Measurements from ENCODE around the gene RNU6-8.

GRCh38 chr14:32166924-32167323, 36.1 kb downstream of the RNU6-8 start:
- TF ChIP-seq ZNF211 (tag by site-specific recombination; IDR thresholded peaks at IDR 0.05; ENCODE audit: low read depth) (no peak), ZNF585B (tag by site-specific recombination; IDR thresholded peaks at IDR 0.05) (no peak), ZBTB20 (tag by site-specific recombination; IDR thresholded peaks at IDR 0.05) (no peak), TCF7L2 (IDR thresholded peaks at IDR 0.05; ENCODE audit: borderline replicate concordance, low read depth, low read length) (no peak), ZNF792 (tag by site-specific recombination; IDR thresholded peaks at IDR 0.05) (no peak), ZNF626 (tag by site-specific recombination; IDR thresholded peaks at IDR 0.05) (no peak), ZNF354C (tag by site-specific recombination; IDR thresholded peaks at IDR 0.05; ENCODE audit: borderline replicate concordance, low read depth) (no peak), ZXDB (tag by site-specific recombination; IDR thresholded peaks at IDR 0.05) (no peak), PRDM1 (tag by site-specific recombination; IDR thresholded peaks at IDR 0.05) (no peak), ZNF510 (tag by site-specific recombination; IDR thresholded peaks at IDR 0.05; ENCODE audit: insufficient replicate concordance) (no peak), ZNF560 (tag by site-specific recombination; IDR thresholded peaks at IDR 0.05; ENCODE audit: borderline replicate concordance) (no peak)
- TF ChIP-seq, protein P1, sequence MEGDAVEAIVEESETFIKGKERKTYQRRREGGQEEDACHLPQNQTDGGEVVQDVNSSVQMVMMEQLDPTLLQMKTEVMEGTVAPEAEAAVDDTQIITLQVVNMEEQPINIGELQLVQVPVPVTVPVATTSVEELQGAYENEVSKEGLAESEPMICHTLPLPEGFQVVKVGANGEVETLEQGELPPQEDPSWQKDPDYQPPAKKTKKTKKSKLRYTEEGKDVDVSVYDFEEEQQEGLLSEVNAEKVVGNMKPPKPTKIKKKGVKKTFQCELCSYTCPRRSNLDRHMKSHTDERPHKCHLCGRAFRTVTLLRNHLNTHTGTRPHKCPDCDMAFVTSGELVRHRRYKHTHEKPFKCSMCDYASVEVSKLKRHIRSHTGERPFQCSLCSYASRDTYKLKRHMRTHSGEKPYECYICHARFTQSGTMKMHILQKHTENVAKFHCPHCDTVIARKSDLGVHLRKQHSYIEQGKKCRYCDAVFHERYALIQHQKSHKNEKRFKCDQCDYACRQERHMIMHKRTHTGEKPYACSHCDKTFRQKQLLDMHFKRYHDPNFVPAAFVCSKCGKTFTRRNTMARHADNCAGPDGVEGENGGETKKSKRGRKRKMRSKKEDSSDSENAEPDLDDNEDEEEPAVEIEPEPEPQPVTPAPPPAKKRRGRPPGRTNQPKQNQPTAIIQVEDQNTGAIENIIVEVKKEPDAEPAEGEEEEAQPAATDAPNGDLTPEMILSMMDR (tag by site-specific recombination; IDR thresholded peaks at IDR 0.05) = no peak
- TF ChIP-seq, protein P2, sequence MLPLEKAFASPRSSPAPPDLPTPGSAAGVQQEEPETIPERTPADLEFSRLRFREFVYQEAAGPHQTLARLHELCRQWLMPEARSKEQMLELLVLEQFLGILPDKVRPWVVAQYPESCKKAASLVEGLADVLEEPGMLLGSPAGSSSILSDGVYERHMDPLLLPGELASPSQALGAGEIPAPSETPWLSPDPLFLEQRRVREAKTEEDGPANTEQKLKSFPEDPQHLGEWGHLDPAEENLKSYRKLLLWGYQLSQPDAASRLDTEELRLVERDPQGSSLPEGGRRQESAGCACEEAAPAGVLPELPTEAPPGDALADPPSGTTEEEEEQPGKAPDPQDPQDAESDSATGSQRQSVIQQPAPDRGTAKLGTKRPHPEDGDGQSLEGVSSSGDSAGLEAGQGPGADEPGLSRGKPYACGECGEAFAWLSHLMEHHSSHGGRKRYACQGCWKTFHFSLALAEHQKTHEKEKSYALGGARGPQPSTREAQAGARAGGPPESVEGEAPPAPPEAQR (tag by site-specific recombination; IDR thresholded peaks at IDR 0.05) = no peak

Data from HEK293 (cell line).